Fibroblast of pulmonary artery (primary cell): Measurements from ENCODE around the gene FPR1.
"Not testable (repeated sequence)": the region's sequence is repeated elsewhere in the genome, so short reads cannot be mapped to it uniquely, and the experiment has no call there.

Experiments used
- DNase-seq: peaks from one replicate; pipeline ENCODE4 v3.0.0-alpha.2; 2010; ENCODE audit warnings: low read depth
- H3K4me3 ChIP-seq: replicated peaks from 2 replicates; pipeline ENCODE4 v1.5.1; 2011; ENCODE audit warnings: low read depth, mild to moderate bottlenecking, control low read depth, low read length, moderate library complexity
- TF ChIP-seq, protein P1 (sequence below): IDR thresholded peaks from 2 replicates; pipeline ENCODE4 v1.5.1; 2011; ENCODE audit warnings: mild to moderate bottlenecking, control low read depth, low read length, inconsistent platforms; ENCODE audit errors: missing control alignments

Gene FPR1

DNA sequence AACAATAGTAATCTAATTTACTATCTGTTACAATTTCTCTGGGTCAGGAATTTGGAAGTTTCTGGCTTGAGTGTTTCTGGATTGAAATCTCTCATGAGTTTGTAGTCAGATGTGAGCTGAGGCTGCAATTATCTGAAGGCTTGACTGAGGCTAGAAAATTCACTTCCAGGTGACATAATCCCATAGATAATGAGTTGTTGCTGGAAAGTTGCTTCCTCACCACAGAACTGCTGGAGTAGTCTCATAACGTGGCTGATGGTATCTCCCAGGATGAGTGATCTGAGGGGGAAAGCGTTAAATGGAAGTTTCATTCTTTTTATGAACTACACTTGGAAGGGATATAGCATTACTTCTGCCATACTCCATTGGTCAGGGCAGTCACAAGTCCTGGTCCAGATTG is 28.0 kb upstream of the FPR1 start:
- no peak for DNase-seq
- TF ChIP-seq, protein P1, sequence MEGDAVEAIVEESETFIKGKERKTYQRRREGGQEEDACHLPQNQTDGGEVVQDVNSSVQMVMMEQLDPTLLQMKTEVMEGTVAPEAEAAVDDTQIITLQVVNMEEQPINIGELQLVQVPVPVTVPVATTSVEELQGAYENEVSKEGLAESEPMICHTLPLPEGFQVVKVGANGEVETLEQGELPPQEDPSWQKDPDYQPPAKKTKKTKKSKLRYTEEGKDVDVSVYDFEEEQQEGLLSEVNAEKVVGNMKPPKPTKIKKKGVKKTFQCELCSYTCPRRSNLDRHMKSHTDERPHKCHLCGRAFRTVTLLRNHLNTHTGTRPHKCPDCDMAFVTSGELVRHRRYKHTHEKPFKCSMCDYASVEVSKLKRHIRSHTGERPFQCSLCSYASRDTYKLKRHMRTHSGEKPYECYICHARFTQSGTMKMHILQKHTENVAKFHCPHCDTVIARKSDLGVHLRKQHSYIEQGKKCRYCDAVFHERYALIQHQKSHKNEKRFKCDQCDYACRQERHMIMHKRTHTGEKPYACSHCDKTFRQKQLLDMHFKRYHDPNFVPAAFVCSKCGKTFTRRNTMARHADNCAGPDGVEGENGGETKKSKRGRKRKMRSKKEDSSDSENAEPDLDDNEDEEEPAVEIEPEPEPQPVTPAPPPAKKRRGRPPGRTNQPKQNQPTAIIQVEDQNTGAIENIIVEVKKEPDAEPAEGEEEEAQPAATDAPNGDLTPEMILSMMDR = no peak
- H3K4me3 ChIP-seq = no peak overlapping the region

DNA sequence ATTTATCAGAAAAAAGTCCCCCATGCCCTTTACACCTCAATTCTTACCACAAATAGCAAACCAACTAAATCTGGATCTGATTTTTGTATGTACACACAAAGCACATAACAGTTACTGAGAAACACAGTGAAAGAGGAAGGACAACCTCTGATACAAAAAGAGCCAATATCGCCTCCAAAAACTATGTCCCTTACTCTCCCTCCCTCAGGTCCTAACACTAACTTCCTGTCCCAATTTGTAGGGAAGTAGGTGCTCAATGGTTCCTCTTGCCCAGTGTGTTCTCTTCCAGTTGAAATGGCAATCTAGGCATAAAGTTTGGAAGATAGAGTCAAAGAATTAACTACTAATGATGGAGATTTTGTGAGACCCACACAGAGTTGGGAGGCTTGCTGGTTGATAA is 27.5 kb upstream of the FPR1 start:
- TF ChIP-seq, protein P1 = no peak
- H3K4me3 ChIP-seq = no peak overlapping the region
- no peak for DNase-seq

DNA sequence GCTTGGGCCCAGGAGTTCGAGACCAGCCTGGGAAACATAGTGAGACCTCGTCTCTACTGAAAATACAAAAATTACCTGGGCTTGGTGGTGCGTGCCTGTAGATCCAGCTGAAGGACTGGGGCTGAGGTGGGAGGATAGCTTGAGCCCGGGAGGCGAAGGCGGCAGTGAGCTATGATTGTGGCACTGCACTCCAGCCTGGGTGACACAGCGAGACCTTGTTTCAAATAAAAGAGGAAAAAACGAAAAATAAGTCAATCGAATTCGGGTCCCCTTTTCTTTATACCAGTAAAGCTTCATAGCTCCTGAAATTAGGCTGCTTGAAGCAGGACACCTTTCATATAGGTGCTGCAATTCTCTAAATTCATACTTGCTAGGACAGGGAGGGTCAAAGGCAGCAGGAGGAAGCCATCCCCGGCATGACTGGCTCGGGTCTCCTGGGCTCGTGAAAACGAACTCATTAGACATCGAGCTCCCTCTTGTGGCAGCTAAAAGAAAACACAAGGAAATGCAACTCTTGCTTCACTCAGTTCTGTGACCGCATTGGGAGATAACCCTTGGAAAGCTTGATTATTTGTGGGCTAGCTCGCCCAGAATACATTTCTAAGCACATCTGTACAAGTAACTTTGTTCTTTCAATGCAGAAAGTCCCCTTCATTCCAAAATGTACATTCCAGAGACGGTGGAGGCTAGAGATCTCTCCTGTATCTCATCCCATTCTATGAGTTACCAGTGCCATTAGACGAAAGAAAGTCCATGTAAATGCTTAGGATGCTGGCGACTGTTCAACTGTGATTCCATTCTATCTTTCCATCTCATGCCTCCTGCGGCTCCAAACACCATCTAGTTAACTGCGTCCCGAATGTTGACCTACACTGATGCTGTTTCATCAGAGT is 26.1 kb upstream of the FPR1 start:
- TF ChIP-seq, protein P1 = peak; percentile 70
- DNase-seq = peak; percentile 96
- no peak overlapping the region for H3K4me3 ChIP-seq

DNA sequence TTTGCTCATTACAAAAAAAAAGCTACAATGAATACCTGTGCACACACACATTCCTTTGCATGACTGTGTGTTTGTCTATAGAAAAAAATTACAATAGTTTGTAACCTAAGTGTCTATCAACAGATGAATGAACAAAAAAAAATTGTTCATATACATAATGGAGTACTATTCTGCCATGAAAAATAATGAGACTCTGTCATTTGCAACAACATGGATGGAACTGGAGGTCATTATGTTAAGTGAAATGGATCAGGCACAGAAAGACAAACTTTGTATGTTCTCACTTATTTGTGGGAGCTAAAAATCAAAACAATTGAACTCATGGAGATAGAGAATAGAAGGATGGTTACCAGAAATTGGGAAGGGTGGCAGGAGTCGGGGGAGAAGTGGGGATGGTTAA is 24.9 kb upstream of the FPR1 start:
- not testable (repeated sequence) for DNase-seq

DNA sequence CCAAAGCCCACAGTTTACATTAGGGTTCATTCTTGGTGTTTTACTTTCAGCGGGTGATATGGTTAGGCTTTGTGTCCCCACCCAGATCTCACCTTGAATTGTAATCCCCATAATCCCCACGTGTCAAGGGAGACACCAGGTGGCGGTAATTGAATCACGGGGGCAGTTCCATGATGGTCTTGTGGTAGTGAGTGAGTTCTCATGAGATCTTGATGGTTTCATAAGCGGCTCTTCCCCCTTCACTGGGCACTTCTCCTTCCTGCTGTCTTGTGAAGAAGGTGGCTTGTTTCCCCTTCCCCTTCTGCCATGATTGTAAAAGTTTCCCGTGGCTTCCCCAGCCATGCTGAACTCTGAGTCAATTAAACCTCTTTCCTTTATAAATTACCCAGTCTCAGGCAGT is 21.3 kb upstream of the FPR1 start:
- no peak for DNase-seq

More for the DNA sequence above, 24.9 kb upstream of the FPR1 start:
- H3K4me3 ChIP-seq = not testable (repeated sequence)

DNA sequence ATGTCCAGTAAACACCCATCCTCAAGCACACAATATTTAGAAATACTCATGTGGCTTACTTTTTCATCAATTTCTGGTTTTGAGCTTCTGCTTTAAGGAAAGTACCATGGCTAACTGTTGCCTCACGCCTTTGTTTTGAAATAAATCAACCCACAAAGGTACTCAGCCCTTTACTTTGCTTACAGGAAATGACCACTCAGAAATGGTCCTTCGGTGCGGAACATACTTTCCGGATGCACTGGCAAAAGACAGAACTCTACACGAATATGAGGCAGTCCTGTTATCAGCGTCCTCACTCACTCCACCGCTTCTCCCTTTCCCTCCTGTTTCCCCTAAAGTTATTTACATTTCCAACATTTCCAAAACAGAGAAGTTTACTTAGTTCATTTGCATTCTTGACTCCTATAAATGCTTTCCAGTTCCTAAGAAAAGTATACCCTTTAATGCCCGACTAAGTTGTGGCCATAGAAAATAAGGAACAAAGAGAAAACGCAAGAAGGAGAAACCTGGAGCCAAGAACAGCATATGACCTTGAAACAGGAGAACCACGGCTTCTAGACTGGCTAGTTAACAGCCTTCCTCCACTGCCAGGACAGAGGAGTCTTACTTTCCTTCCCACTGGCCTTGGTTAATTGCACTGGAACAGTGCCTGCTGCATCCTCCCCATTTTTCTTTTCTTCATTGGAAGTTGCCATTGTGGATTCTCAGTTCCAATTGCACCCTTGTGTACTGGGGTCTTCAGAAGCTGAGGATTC is 19.9 kb upstream of the FPR1 start:
- no peak overlapping the region for H3K4me3 ChIP-seq
- DNase-seq = peak; percentile 34
- TF ChIP-seq, protein P1 = no peak

More for the DNA sequence above, 21.3 kb upstream of the FPR1 start:
- H3K4me3 ChIP-seq = no peak overlapping the region
- TF ChIP-seq, protein P1 = no peak

DNA sequence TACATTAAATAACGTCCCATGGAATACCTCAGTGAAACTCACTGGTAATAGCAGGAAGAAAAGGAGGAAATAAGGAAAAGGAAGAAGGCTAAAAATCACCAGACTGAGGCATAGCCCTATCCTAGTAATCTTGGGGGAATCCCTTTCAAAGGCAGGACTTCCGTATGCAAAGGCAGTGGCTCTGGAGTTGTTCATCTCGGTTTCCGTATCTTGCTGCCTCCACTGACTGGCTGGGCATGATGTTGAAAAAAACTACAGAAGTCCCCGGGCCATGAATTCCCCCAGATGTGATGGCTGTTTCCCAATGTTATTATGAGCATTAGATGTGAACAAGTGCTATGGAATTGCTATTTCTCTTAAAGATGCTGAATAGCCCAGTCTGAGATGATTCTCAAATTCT is 14.8 kb upstream of the FPR1 start:
- TF ChIP-seq, protein P1 = no peak
- no peak for DNase-seq
- no peak overlapping the region for H3K4me3 ChIP-seq
